Astrocyte (in vitro differentiated cells and primary cell): ENCODE results near the gene NDUFA13.

ENCODE experiments used
- CTCF ChIP-seq: IDR thresholded peaks from 2 replicates; pipeline ENCODE4 v1.5.1; 2011; ENCODE audit warnings: low read depth, mild to moderate bottlenecking, inconsistent platforms, low read length, moderate library complexity; ENCODE audit not compliant: insufficient read depth
- EZH2 ChIP-seq: IDR thresholded peaks from 2 replicates; pipeline ENCODE4 v1.6.1; 2012; ENCODE audit warnings: mild to moderate bottlenecking, low read length, inconsistent platforms; ENCODE audit not compliant: insufficient read depth

DNA sequence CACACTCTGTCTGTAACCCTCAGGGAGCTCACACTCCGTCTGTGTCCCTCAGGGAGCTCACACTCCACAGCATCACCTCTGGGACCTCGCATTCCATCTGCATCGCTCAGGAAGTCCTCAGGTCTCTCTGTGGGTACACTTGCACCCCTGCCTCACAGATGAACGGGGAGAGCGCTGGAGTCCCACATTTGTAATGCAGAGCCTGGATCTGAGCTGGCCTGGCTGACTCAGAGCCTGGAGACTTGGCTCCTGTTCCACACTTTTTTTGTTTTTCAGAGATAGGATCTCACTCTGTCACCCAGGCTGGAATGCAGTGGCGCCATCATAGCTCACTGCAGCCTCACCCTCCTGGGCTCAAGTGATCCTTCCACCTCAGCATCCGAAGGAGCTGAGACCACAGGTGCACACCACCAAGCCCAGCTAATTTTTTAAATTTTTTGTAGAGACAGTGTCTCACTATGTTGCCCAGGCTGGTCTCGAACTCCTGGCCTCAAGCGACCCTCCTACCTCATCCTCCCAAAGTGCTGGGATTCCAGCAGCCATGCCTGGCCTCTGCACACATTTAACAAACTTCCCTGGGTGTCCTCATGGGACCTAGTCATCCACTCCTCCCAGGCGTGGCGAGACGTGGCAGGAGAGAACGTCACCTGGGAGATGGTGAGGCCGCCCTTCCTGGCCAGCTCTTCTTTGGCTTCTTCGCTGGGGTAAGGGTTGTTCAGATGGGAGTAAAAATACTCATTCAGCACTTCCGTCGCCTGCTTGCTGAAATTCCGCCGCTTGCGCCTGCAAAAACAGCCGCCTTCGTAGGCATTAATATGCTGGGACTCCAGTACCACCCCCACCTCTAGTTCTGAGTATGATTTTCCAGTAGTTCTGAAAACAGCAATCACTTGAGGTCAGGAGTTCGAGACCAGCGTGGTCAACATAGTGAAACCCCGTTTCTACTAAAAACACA is 53.1 kb downstream of the NDUFA13 start:
- TF ChIP-seq CTCF (no peak), EZH2 (no peak)
